Measurements from ENCODE around the gene PRUNE2.

The PRUNE2 gene

DNA sequence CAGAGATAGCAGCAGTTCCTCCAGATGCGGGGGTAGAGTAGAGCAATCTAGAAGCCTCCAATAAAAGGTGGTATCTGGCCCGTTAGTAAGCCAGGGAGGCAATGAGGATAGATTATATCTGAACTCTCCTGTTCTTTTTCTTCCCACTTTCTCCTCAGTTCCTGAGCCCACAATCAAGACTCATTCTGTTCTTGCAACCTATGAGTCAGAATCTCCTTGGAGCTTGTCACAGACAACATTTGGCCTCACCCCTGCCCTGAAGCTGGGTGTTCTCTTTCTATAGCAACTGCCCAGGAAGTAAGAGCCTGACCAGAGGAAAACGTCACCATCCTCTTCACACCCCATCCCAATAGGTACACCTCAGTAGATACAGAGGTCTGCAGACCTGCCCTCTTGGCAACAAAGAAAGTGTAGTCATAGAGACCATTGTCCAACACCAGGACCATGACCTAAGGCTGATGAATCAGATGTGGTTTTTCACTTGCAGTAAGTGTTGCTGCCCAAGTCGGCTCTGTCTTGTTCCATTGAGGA lies 218.0 kb downstream of the PRUNE2 start:
- Histone ChIP-seq H3K27ac (ENCODE audit: low read depth, low read length) (no peak overlapping the region), H3K4me2 (ENCODE audit: low read length) (no peak overlapping the region), H3K27me3 (ENCODE audit: control insufficient read depth, low read length) (peaks cover 48% of the 10 kb centered on the region), H3K9me2 (replicated peaks; ENCODE audit: control insufficient read depth, low read length) (no peaks in the 10 kb centered on the region), H3K4me1 (ENCODE audit: control insufficient read depth, low read length) (peaks cover 8% of the 10 kb centered on the region), H3K4me3 (ENCODE audit: low read length) (no peak overlapping the region), H4K20me1 (ENCODE audit: control insufficient read depth, insufficient read depth, low read depth, low read length) (no peaks in the 10 kb centered on the region), H3K9me3 (ENCODE audit: control insufficient read depth, insufficient read depth, low read length) (no peaks in the 10 kb centered on the region), H3K36me3 (ENCODE audit: control insufficient read depth, low read length) (no peaks in the 10 kb centered on the region), H3F3A (ENCODE audit: control insufficient read depth, insufficient read depth) (no peaks in the 10 kb centered on the region), H3K79me2 (ENCODE audit: control insufficient read depth, low read length) (no peaks in the 10 kb centered on the region)
- no peak for TF ChIP-seq EZH2phosphoT487 (IDR thresholded peaks at IDR 0.05; ENCODE audit: borderline replicate concordance, low read length)
- TF ChIP-seq, protein P1, sequence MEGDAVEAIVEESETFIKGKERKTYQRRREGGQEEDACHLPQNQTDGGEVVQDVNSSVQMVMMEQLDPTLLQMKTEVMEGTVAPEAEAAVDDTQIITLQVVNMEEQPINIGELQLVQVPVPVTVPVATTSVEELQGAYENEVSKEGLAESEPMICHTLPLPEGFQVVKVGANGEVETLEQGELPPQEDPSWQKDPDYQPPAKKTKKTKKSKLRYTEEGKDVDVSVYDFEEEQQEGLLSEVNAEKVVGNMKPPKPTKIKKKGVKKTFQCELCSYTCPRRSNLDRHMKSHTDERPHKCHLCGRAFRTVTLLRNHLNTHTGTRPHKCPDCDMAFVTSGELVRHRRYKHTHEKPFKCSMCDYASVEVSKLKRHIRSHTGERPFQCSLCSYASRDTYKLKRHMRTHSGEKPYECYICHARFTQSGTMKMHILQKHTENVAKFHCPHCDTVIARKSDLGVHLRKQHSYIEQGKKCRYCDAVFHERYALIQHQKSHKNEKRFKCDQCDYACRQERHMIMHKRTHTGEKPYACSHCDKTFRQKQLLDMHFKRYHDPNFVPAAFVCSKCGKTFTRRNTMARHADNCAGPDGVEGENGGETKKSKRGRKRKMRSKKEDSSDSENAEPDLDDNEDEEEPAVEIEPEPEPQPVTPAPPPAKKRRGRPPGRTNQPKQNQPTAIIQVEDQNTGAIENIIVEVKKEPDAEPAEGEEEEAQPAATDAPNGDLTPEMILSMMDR (IDR thresholded peaks at IDR 0.05; ENCODE audit: low read depth, low read length, poor library complexity, severe bottlenecking): no peak

DNA sequence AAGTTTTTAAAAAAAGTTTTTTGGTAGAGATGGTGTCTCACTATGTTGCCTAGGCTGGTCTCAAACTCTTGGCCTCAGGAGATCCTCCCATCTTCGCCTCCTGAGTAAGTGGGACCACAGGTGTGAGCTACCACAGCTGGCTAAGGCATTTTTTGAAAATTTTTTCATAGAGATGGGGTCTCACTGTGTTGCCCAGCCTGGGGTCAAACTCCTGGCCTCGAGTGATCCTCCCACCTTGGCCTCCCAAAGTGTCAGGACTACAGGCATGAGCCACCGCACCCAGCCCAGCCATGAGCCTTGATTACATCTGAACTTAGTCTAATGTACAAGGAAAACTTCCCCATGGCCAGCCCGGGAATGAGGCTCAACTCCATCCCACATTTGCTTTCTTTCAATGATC lies 219.2 kb downstream of the PRUNE2 start:
- TF ChIP-seq EZH2phosphoT487 (IDR thresholded peaks at IDR 0.05; ENCODE audit: borderline replicate concordance, low read length): no peak
- TF ChIP-seq, protein P1 (IDR thresholded peaks at IDR 0.05; ENCODE audit: low read depth, low read length, poor library complexity, severe bottlenecking): no peak
- Histone ChIP-seq H3F3A (ENCODE audit: control insufficient read depth, insufficient read depth) (no peaks in the 10 kb centered on the region), H3K4me3 (ENCODE audit: low read length) (no peak overlapping the region), H3K9me2 (replicated peaks; ENCODE audit: control insufficient read depth, low read length) (no peaks in the 10 kb centered on the region), H3K79me2 (ENCODE audit: control insufficient read depth, low read length) (no peaks in the 10 kb centered on the region), H3K9me3 (ENCODE audit: control insufficient read depth, insufficient read depth, low read length) (no peaks in the 10 kb centered on the region), H3K4me2 (ENCODE audit: low read length) (no peak overlapping the region), H4K20me1 (ENCODE audit: control insufficient read depth, insufficient read depth, low read depth, low read length) (no peaks in the 10 kb centered on the region), H3K4me1 (ENCODE audit: control insufficient read depth, low read length) (peaks cover 3% of the 10 kb centered on the region), H3K27ac (ENCODE audit: low read depth, low read length) (no peak overlapping the region), H3K36me3 (ENCODE audit: control insufficient read depth, low read length) (no peaks in the 10 kb centered on the region), H3K27me3 (ENCODE audit: control insufficient read depth, low read length) (peaks cover 40% of the 10 kb centered on the region)

DNA sequence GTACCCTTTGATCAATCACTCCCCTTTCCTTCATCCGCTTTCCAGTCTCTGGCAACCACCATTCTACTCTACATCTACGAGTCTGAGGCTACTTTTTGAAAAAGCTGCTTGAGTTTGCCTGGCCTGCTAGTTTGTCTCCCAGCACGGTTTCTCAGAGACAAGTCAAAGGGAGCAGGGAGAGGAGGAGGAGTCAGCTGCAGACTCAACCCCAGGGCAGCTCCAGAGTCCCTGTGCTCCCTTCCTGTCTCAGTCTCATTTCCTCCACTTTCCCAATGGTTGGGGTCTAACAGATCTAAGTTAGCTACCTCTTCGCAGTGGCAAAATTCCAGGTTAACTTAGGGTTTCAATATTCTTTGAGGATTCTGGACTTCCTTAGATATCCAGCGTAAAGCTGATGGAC lies 221.7 kb downstream of the PRUNE2 start:
- peaks cover 20% of the 10 kb centered on the region for H3K27me3 ChIP-seq (ENCODE audit: control insufficient read depth, low read length)
- no peaks in the 10 kb centered on the region for H3F3A ChIP-seq (ENCODE audit: control insufficient read depth, insufficient read depth)
- no peaks in the 10 kb centered on the region for H4K20me1 ChIP-seq (ENCODE audit: control insufficient read depth, insufficient read depth, low read depth, low read length)
- no peaks in the 10 kb centered on the region for H3K4me1 ChIP-seq (ENCODE audit: control insufficient read depth, low read length)
- H3K36me3 ChIP-seq (ENCODE audit: control insufficient read depth, low read length): no peaks in the 10 kb centered on the region
- no peaks in the 10 kb centered on the region for H3K9me2 ChIP-seq (replicated peaks; ENCODE audit: control insufficient read depth, low read length)
- H3K27ac ChIP-seq (ENCODE audit: low read depth, low read length): no peak overlapping the region
- H3K4me2 ChIP-seq (ENCODE audit: low read length): no peak overlapping the region
- H3K9me3 ChIP-seq (ENCODE audit: control insufficient read depth, insufficient read depth, low read length): no peaks in the 10 kb centered on the region; the same call in 1 of the 2 replicates
- no peak overlapping the region for H3K4me3 ChIP-seq (ENCODE audit: low read length)
- no peak for TF ChIP-seq EZH2phosphoT487 (IDR thresholded peaks at IDR 0.05; ENCODE audit: borderline replicate concordance, low read length)
- TF ChIP-seq, protein P1 (IDR thresholded peaks at IDR 0.05; ENCODE audit: low read depth, low read length, poor library complexity, severe bottlenecking): no peak
- no peaks in the 10 kb centered on the region for H3K79me2 ChIP-seq (ENCODE audit: control insufficient read depth, low read length)
